ENCODE measurements around the gene CD2BP2. TPM values are rescaled to one million over a fixed set of nuclear protein-coding genes. Genes with fewer than 3 reads are reported as not detected.
"Not testable (repeated sequence)": the region's sequence is repeated elsewhere in the genome, so short reads cannot be mapped to it uniquely, and the experiment has no call there.

The CD2BP2 gene
- total RNA-seq, 2 donors from 2014 or later = 32.9 to 46.4 TPM

DNA sequence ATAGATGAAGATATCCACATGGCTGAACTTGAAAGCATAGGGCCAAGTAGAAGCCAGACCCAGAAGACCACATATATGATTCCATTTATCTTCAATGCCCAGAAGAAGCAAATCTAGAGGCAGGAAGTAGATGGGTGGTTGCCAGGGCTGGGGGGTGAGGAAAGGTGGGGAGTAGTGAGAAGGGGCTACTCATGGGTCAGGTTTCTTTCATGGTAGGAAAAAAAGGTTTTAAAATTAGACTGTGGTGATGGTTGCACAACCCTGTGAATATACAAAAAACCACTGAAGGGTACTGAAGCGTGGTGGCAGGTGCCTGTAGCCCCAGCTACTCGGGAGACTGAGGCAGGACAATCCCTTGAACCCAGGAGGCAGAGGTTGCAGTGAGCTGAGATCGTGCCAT is 5.4 kb downstream of the CD2BP2 start:
- no peak for TF ChIP-seq POLR2A (IDR thresholded peaks at IDR 0.05)
- TF ChIP-seq POLR2AphosphoS5 (IDR thresholded peaks at IDR 0.05) = no peak
- TF ChIP-seq, protein P1, sequence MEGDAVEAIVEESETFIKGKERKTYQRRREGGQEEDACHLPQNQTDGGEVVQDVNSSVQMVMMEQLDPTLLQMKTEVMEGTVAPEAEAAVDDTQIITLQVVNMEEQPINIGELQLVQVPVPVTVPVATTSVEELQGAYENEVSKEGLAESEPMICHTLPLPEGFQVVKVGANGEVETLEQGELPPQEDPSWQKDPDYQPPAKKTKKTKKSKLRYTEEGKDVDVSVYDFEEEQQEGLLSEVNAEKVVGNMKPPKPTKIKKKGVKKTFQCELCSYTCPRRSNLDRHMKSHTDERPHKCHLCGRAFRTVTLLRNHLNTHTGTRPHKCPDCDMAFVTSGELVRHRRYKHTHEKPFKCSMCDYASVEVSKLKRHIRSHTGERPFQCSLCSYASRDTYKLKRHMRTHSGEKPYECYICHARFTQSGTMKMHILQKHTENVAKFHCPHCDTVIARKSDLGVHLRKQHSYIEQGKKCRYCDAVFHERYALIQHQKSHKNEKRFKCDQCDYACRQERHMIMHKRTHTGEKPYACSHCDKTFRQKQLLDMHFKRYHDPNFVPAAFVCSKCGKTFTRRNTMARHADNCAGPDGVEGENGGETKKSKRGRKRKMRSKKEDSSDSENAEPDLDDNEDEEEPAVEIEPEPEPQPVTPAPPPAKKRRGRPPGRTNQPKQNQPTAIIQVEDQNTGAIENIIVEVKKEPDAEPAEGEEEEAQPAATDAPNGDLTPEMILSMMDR (IDR thresholded peaks at IDR 0.05) = no peak
- no peak overlapping the region for H3K4me3 ChIP-seq
- no peaks in the 10 kb centered on the region for H3K27me3 ChIP-seq (replicated peaks; ENCODE audit: insufficient read depth)
- WGBS = 92% methylated on average over 3 of the region's 3 CpGs
- no peaks in the 10 kb centered on the region for H3K9me3 ChIP-seq
- H3K36me3 ChIP-seq = peaks cover 0 to 6% of the 10 kb centered on the region in 2 donors
- no peak for DNase-seq (ENCODE audit: low spot score)
- H3K27ac ChIP-seq = no peak overlapping the region
- intact Hi-C loops (cut with DNase I) = no loop called here
- peaks cover 16% of the 10 kb centered on the region for H3K4me1 ChIP-seq (replicated peaks)

DNA sequence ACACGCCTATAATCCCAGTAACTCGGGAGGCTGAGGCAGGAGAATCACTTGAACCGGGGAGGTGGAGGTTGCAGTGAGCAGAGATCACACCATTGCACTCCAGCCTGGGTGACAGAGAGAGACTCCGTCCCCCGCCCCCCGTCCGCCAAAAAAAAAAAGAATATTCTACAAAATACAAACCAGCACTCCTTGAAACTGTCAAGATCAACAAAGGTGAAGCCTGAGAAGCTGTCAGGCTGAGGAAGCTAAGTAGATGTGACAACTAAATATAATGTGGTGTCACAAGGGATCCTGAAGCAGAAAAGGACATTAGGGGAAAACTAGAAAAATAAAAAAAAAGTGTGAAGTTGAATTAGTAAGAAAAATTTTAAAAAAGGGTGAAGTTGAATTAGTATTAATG is 6.2 kb downstream of the CD2BP2 start:
- Histone ChIP-seq H3K36me3 (peaks cover 0 to 6% of the 10 kb centered on the region in 2 donors), H3K4me1 (replicated peaks) (peaks cover 12% of the 10 kb centered on the region), H3K27me3 (replicated peaks; ENCODE audit: insufficient read depth) (no peaks in the 10 kb centered on the region), H3K27ac (no peak overlapping the region), H3K4me3 (no peak overlapping the region), H3K9me3 (no peaks in the 10 kb centered on the region)
- WGBS = 91% methylated on average over 7 of the region's 7 CpGs
- intact Hi-C loops (cut with DNase I) = no loop called here
- no peak for DNase-seq (ENCODE audit: low spot score)
- TF ChIP-seq POLR2AphosphoS5 (IDR thresholded peaks at IDR 0.05) = no peak
- TF ChIP-seq, protein P1 (IDR thresholded peaks at IDR 0.05) = no peak
- no peak for TF ChIP-seq POLR2A (IDR thresholded peaks at IDR 0.05)

DNA sequence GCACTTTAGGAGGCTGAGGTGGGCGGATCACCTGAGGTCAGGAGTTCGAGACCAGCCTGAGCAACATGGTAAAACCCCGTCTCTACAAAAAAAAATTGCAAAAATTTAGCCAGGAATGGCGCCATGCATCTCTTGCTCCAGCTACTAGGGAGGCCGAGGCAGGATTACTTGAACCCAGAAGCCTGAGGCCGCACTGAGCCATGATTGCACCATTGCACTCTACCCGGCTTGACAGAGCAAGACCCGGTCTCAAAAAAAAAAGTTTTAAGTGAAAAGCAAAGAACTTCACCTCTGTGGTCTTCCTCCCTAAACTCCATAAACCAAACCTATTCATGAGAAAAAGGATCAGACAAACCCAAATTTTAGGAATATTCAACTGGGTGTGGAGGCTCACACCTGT is 7.0 kb downstream of the CD2BP2 start:
- H3K9me3 ChIP-seq = no peaks in the 10 kb centered on the region
- H3K36me3 ChIP-seq = peaks cover 0 to 6% of the 10 kb centered on the region in 2 donors
- no peak overlapping the region for H3K4me3 ChIP-seq
- no peak overlapping the region for H3K27ac ChIP-seq
- TF ChIP-seq POLR2A (IDR thresholded peaks at IDR 0.05) (no peak), POLR2AphosphoS5 (IDR thresholded peaks at IDR 0.05) (no peak)
- TF ChIP-seq, protein P1 (IDR thresholded peaks at IDR 0.05) = no peak
- no peaks in the 10 kb centered on the region for H3K27me3 ChIP-seq (replicated peaks; ENCODE audit: insufficient read depth)
- WGBS = 94% methylated on average over 8 of the region's 8 CpGs
- intact Hi-C loops (cut with DNase I) = no loop called here
- H3K4me1 ChIP-seq (replicated peaks) = peaks cover 9% of the 10 kb centered on the region
- no peak for DNase-seq (ENCODE audit: low spot score)

DNA sequence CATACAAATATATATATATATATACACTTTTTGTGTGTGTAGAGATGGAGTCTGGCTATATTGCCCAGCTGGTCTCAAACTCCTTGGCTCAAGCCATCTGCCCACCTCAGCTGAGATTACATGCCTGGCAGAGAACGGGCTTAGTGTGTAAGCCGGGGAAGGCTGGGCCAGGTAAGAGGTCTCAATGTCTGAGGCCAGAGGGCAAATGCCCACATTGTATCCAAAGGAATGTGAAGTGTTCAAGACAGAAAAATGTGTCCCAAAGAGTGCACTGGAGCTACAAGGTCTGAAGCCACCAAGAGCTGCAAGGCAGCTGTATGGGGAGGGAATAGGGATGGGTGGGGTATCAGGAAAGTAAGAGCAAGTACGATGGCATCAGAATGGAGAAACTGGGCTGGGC is 8.8 kb downstream of the CD2BP2 start:
- H3K4me1 ChIP-seq (replicated peaks) = no peaks in the 10 kb centered on the region
- DNase-seq (ENCODE audit: low spot score) = no peak
- H3K36me3 ChIP-seq = peaks cover 0 to 6% of the 10 kb centered on the region in 2 donors
- 91% methylated on average over 3 of the region's 3 CpGs for WGBS
- H3K4me3 ChIP-seq = no peak overlapping the region
- TF ChIP-seq POLR2AphosphoS5 (IDR thresholded peaks at IDR 0.05) = no peak
- no peak for TF ChIP-seq POLR2A (IDR thresholded peaks at IDR 0.05)
- TF ChIP-seq, protein P1 (IDR thresholded peaks at IDR 0.05) = no peak
- no peaks in the 10 kb centered on the region for H3K9me3 ChIP-seq
- no peak overlapping the region for H3K27ac ChIP-seq
- no peaks in the 10 kb centered on the region for H3K27me3 ChIP-seq (replicated peaks; ENCODE audit: insufficient read depth)
- intact Hi-C loops (cut with DNase I) = no loop called here

DNA sequence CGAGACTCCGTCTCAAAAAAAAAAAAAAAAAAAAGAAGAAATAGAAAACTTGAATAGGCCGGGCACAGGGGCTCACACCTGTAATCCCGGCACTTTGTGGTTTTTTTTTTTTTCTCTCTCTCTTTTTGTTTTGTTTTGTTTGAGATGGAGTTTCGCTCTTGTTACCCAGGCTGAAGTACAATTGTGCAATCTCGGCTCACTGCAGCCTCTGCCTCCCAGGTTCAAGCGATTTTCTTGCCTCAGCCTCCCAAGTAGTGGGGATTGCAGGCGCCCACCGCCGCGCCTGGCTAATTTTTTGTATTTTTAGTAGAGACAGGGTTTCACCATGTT is 11.7 kb downstream of the CD2BP2 start:
- H3K36me3 ChIP-seq; H3K4me1 ChIP-seq (replicated peaks); DNase-seq (ENCODE audit: low spot score); H3K9me3 ChIP-seq; intact Hi-C loops (cut with DNase I); H3K27me3 ChIP-seq (replicated peaks; ENCODE audit: insufficient read depth); H3K4me3 ChIP-seq; H3K27ac ChIP-seq: not testable (repeated sequence)
- 94% methylated on average over 11 of the region's 11 CpGs for WGBS
